HCT116 (cell line): ENCODE measurements around the gene GHR. TPM values are rescaled to one million over a fixed set of nuclear protein-coding genes. Genes with fewer than 3 reads are reported as not detected.

Source experiments
- ATAC-seq: fragments of 200-7000 bp; cut with Tn5 transposase; 2 replicates; pipeline ENCODE4 v1.9.1; 2020; ENCODE audit warnings: mild to moderate bottlenecking, moderate library complexity
- BruUV-seq: library from RNA; stranded (reverse); fragments of 400-500 nt; replicated peaks from 2 replicates; lab custom pipeline; 2021; lab: Mats Ljungman, UMichigan
- CTCF ChIA-PET: fragments of 300-600 bp; sonication (Branson Sonifier 250); formaldehyde crosslinking; loops from one replicate; lab custom pipeline; 2021; ENCODE audit warnings: antibody characterized with exemption; lab: Charles Lee
- POLR2A ChIA-PET: fragments of 300-600, 350-600 bp; sonication (Branson Sonifier 250); formaldehyde crosslinking; loops from one replicate; lab custom pipeline; 2021; ENCODE audit warnings: antibody characterized with exemption; lab: Charles Lee
- RAD21 ChIA-PET, 2 experiments: fragments of 300-600 bp; sonication (Branson Sonifier 250); formaldehyde crosslinking; loops; one replicate each; lab custom pipeline; 2023; ENCODE audit warnings: low total read pairs in 2 of 2; ENCODE audit not compliant: uncharacterized antibody in 2 of 2, unreplicated experiment in 2 of 2, low non-redundant PET in 1 of 2; lab: Charles Lee
- DNase-seq: peaks from one replicate; pipeline ENCODE4 v3.0.0-alpha.2; 2010; ENCODE audit warnings: low read depth, low spot score
- H2AFZ ChIP-seq: fragments of 200-600 bp; shearing (Covaris generic), sonication (generic); 2 replicates; pipeline ENCODE4 v1.6.1; 2017; ENCODE audit warnings: low read depth, mixed run types, mixed read lengths, antibody characterized with exemption, low read length; ENCODE audit not compliant: poor library complexity, severe bottlenecking
- H3K27ac ChIP-seq: 2 replicates; pipeline ENCODE4 v1.5.1; 2012; ENCODE audit warnings: low read depth, low read length
- H3K27me3 ChIP-seq: fragments of 200-600 bp; sonication (generic); 2 replicates; pipeline ENCODE4 v1.6.1; 2016; ENCODE audit warnings: mixed run types, low read length, mixed read lengths; ENCODE audit not compliant: insufficient read depth
- H3K36me3 ChIP-seq, 2 experiments: fragments of 200-500 bp in 1 of 2; fragments of 200-600 bp in 1 of 2; sonication (Bioruptor generic) in 1 of 2; sonication (generic) in 1 of 2; 2 replicates each; pipeline versions ENCODE4 v1.5.1 to v1.6.1; 2014 to 2016; ENCODE audit warnings: low read length in 2 of 2, inconsistent platforms in 1 of 2, mixed read lengths in 1 of 2, mixed run types in 1 of 2; ENCODE audit not compliant: insufficient read depth in 2 of 2, control insufficient read depth in 1 of 2
- H3K4me1 ChIP-seq, 2 experiments: fragments of 200-600 bp in 1 of 2; sonication (generic) in 1 of 2; 2 replicates each; pipeline versions ENCODE4 v1.5.1 to v1.6.1; 2012 to 2017; ENCODE audit warnings: low read length in 2 of 2, inconsistent platforms in 1 of 2, mild to moderate bottlenecking in 1 of 2, mixed read lengths in 1 of 2, mixed run types in 1 of 2, moderate library complexity in 1 of 2; ENCODE audit not compliant: insufficient read depth in 2 of 2, control insufficient read depth in 1 of 2
- H3K4me2 ChIP-seq: fragments of 200-600 bp; sonication (generic); 2 replicates; pipeline ENCODE4 v1.6.1; 2017; ENCODE audit warnings: mixed run types, low read length, mixed read lengths
- H3K4me3 ChIP-seq, 2 experiments: fragments of 200-600 bp in 1 of 2; sonication (generic) in 1 of 2; replicated peaks in 1 of 2; 2 replicates each; pipeline ENCODE4 v1.5.1; 2011 to 2016; ENCODE audit warnings: low read length in 2 of 2, control low read depth in 1 of 2, low read depth in 1 of 2, mild to moderate bottlenecking in 1 of 2, mixed read lengths in 1 of 2, mixed run types in 1 of 2
- H3K79me2 ChIP-seq: fragments of 200-600 bp; sonication (generic); 2 replicates; pipeline ENCODE4 v1.6.1; 2017; ENCODE audit warnings: mild to moderate bottlenecking, mixed run types, low read length, moderate library complexity, mixed read lengths; ENCODE audit not compliant: insufficient read depth
- H3K9ac ChIP-seq: fragments of 200-600 bp; sonication (generic); 2 replicates; pipeline ENCODE4 v1.6.1; 2016; ENCODE audit warnings: low read length, mixed read lengths
- H3K9me2 ChIP-seq: fragments of 200-600 bp; sonication (generic), shearing (Covaris generic); 2 replicates; pipeline ENCODE4 v1.6.1; 2017; ENCODE audit warnings: mixed run types, mild to moderate bottlenecking, moderate library complexity; ENCODE audit not compliant: insufficient read depth
- H3K9me3 ChIP-seq, 2 experiments: fragments of 200-500 bp in 1 of 2; fragments of 200-600 bp in 1 of 2; sonication (Bioruptor generic) in 1 of 2; sonication (generic) in 1 of 2; 2 replicates each; pipeline ENCODE4 v1.6.1; 2014 to 2017; ENCODE audit warnings: low read length in 2 of 2, mixed read lengths in 2 of 2, inconsistent platforms in 1 of 2, low read depth in 1 of 2, mild to moderate bottlenecking in 1 of 2, mixed run types in 1 of 2, moderate library complexity in 1 of 2; ENCODE audit not compliant: control insufficient read depth in 1 of 2, insufficient read depth in 1 of 2
- H4K20me1 ChIP-seq: fragments of 200-600 bp; sonication (generic), shearing (Covaris generic); 2 replicates; pipeline ENCODE4 v1.6.1; 2017; ENCODE audit warnings: mixed run types, mild to moderate bottlenecking, moderate library complexity; ENCODE audit not compliant: insufficient read depth
- ATF3 ChIP-seq: IDR thresholded peaks from 2 replicates; pipeline ENCODE4 v1.6.1; 2012
- CEBPB ChIP-seq: IDR thresholded peaks from 2 replicates; pipeline ENCODE4 v1.6.1; 2012; ENCODE audit warnings: low read depth
- EGR1 ChIP-seq: IDR thresholded peaks from 2 replicates; pipeline ENCODE4 v1.6.1; 2012; ENCODE audit warnings: low read depth
- ELF1 ChIP-seq: IDR thresholded peaks from 2 replicates; pipeline ENCODE4 v1.6.1; 2012; ENCODE audit warnings: low read depth, borderline replicate concordance
- JUND ChIP-seq: IDR thresholded peaks from 2 replicates; pipeline ENCODE4 v1.6.1; 2012
- MAX ChIP-seq: IDR thresholded peaks from 2 replicates; pipeline ENCODE4 v1.6.1; 2012
- POLR2AphosphoS5 ChIP-seq: IDR thresholded peaks from 2 replicates; pipeline ENCODE4 v1.6.1; 2011; ENCODE audit warnings: mild to moderate bottlenecking, low read depth, low read length, moderate library complexity
- RAD21 ChIP-seq: IDR thresholded peaks from 2 replicates; pipeline ENCODE4 v1.6.1; 2012; ENCODE audit warnings: low read depth, mild to moderate bottlenecking
- REST ChIP-seq: IDR thresholded peaks from 2 replicates; pipeline ENCODE4 v1.6.1; 2012; ENCODE audit warnings: low read depth
- SIN3A ChIP-seq: IDR thresholded peaks from 2 replicates; pipeline ENCODE4 v1.6.1; 2012; ENCODE audit warnings: low read depth
- ZBTB33 ChIP-seq: IDR thresholded peaks from 2 replicates; pipeline ENCODE4 v1.6.1; 2011; ENCODE audit warnings: mild to moderate bottlenecking, low read length, moderate library complexity; ENCODE audit not compliant: insufficient replicate concordance; ENCODE audit errors: extremely low read depth
- ZFX ChIP-seq: fragments of 450-650 bp; IDR thresholded peaks from 2 replicates; pipeline ENCODE4 v1.6.1; 2017
- intact Hi-C: fragments of 100-400 bp; cut with micrococcal nuclease; formaldehyde crosslinking; loops from 2 replicates; pipeline ENCODE4 v1.10.0; 2022
- total RNA-seq: library from RNA; stranded (reverse); gene quantifications from one replicate; pipeline ENCODE4 v1.2.1, GENCODE V29; 2021; ENCODE audit not compliant: unreplicated experiment

GHR gene
- total RNA-seq, 1 experiment from 2014 or later: not detected

- ChIA-PET CTCF (no interaction called here), RAD21 (no interaction called here), POLR2A (no interaction called here)
- no TSS peak for BruUV-seq
- no peak for ATAC-seq
- Histone ChIP-seq H4K20me1 (no peaks in the 10 kb centered on the region), H3K9me3 (no peaks in the 10 kb centered on the region), H3K27me3 (peaks cover 8% of the 10 kb centered on the region; the same call in 1 of the 2 replicates), H3K36me3 (no peaks in the 10 kb centered on the region), H3K79me2 (no peaks in the 10 kb centered on the region), H3K4me1 (no peaks in the 10 kb centered on the region), H2AFZ (no peak overlapping the region), H3K9ac (no peak overlapping the region), H3K4me3 (no peak overlapping the region), H3K4me2 (no peak overlapping the region), H3K9me2 (no peaks in the 10 kb centered on the region), H3K27ac (no peak overlapping the region)
- intact Hi-C loops: no loop called here
- TF ChIP-seq ZBTB33 (no peak), ELF1 (no peak), POLR2AphosphoS5 (no peak), ATF3 (no peak)
- no peak for DNase-seq
These were observed 226.8 kb downstream of the GHR start for GRCh38 chr5:42650084-42650483.

GRCh38 chr5:42653705-42654104 is 230.5 kb downstream of the GHR start:
- Histone ChIP-seq H3K9me2 (no peaks in the 10 kb centered on the region), H4K20me1 (no peaks in the 10 kb centered on the region), H2AFZ (no peak overlapping the region), H3K4me2 (no peak overlapping the region), H3K9ac (no peak overlapping the region), H3K4me3 (no peak overlapping the region), H3K79me2 (no peaks in the 10 kb centered on the region), H3K36me3 (no peaks in the 10 kb centered on the region), H3K27ac (no peak overlapping the region), H3K4me1 (no peaks in the 10 kb centered on the region), H3K27me3 (peaks cover 3% of the 10 kb centered on the region; the same call in 1 of the 2 replicates), H3K9me3 (no peaks in the 10 kb centered on the region)
- intact Hi-C loops: no loop called here
- POLR2A ChIA-PET: no interaction called here
- CTCF ChIA-PET: no interaction called here
- ATAC-seq (no peak), DNase-seq (no peak)
- no TSS peak for BruUV-seq
- RAD21 ChIA-PET: no interaction called here
- TF ChIP-seq RAD21 (no peak), JUND (no peak), CEBPB (no peak), ZFX (no peak), ATF3 (no peak), EGR1 (no peak), POLR2AphosphoS5 (no peak), ZBTB33 (no peak), REST (no peak), ELF1 (no peak), SIN3A (no peak), MAX (no peak)
